GM12892 (cell line): ENCODE results near the gene UBN1.

ENCODE experiments used
- POLR2A ChIP-seq: IDR thresholded peaks from 2 replicates; pipeline ENCODE4 v1.6.1; 2011; ENCODE audit warnings: low read depth, low read length, control low read depth
- POLR2AphosphoS5 ChIP-seq: IDR thresholded peaks from 2 replicates; pipeline ENCODE4 v1.6.1; 2011; ENCODE audit warnings: low read depth, low read length, control low read depth

- no peak for TF ChIP-seq POLR2A
- TF ChIP-seq POLR2AphosphoS5: no peak
These were observed 57.8 kb downstream of the UBN1 start for GRCh38 chr16:4904942-4905615.
